ENCODE results near the gene NRM. TPM values are rescaled to one million over a fixed set of nuclear protein-coding genes. Genes with fewer than 3 reads are reported as not detected.

The NRM gene
- total RNA-seq, 4 donors from 2014 or later: 2.7 to 13.8 (median 2.7) TPM; not detected in 1

DNA sequence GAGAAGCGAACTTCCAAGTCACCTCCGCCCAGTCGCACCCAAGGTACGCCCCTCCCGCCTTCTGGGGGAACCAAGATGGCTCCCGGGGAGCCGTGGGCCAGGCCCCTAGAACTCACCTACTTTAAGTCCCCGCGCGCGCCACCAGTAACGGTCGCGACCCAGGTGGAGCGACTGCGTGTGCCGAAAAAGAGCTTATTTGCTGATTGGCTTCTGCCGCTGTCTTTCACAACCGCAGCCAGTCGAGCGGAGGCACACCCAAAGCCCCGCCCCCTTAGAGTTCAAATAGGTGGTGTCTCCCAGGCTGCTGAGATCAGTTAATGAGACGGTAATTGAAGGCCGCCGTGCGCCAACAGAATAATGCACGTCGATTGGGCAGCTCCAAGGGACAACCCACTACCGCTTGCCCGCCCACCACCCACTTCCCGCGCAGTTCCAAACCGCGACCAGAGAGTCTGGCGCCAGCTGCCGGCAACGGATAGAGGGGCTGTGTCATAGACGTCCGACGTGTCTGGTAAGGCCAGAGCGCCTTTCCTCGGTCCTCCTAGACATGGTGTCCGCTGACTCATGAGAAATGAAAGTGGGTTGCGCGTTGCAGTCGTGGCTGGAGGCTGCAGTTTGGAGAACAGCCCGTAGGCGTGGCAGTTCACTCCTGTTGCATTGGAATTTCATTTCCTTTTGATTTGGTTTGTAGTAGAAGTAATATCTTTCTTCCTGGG, 26.5 kb upstream of the NRM start, which contains the start of gene MDC1:
Gene MDC1, minus strand, starts transcription at position 153 of the 716 bp plus-strand sequence. CDS start 2,106 bp downstream, outside the sequence.
- TF ChIP-seq POLR2A (IDR thresholded peaks at IDR 0.05): peak; percentile 91
- TF ChIP-seq, protein P1, sequence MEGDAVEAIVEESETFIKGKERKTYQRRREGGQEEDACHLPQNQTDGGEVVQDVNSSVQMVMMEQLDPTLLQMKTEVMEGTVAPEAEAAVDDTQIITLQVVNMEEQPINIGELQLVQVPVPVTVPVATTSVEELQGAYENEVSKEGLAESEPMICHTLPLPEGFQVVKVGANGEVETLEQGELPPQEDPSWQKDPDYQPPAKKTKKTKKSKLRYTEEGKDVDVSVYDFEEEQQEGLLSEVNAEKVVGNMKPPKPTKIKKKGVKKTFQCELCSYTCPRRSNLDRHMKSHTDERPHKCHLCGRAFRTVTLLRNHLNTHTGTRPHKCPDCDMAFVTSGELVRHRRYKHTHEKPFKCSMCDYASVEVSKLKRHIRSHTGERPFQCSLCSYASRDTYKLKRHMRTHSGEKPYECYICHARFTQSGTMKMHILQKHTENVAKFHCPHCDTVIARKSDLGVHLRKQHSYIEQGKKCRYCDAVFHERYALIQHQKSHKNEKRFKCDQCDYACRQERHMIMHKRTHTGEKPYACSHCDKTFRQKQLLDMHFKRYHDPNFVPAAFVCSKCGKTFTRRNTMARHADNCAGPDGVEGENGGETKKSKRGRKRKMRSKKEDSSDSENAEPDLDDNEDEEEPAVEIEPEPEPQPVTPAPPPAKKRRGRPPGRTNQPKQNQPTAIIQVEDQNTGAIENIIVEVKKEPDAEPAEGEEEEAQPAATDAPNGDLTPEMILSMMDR (IDR thresholded peaks at IDR 0.05): peak; percentile 17 to 79 (median 43)
- TF ChIP-seq POLR2AphosphoS5 (IDR thresholded peaks at IDR 0.05): peak; percentile 95 to 98 (median 97)
- TF ChIP-seq EP300 (IDR thresholded peaks at IDR 0.05; ENCODE audit: low read depth): no peak
- H3K9me3 ChIP-seq: no peaks in the 10 kb centered on the region
- WGBS, 2 donors (ENCODE audit: low coverage in 1 of 2): 0% methylated on average over 42 of the region's 48 CpGs; no CpG with 5 or more reads in 1 of the 2 donors
- in situ Hi-C loops (cut with MboI; ENCODE audit: low pct_ligation_motif_present in 1 of 4, low pct_unique_long_range_greater_than_20kb in 1 of 4, low sequenced_read_pairs in 3 of 4) (loop anchor here in 1 of 4 donors (5.0 kb wide), 1 partner anchor 35 kb away; no protein-coding TSS in a partner anchor), intact Hi-C loops (cut with DNase I; ENCODE audit: low total_unique reads) (loop anchor here (2.0 kb wide), 1 partner anchor 30 kb away; the partner anchor contains the start of gene PPP1R18)
- H3K36me3 ChIP-seq: peaks cover 0 to 12% (median 3%) of the 10 kb centered on the region in 4 donors
- peak; percentile 99 for DNase-seq
- H3K4me1 ChIP-seq: peaks cover 4 to 39% (median 34%) of the 10 kb centered on the region in 4 donors
- H3K4me3 ChIP-seq: peak within 1 kb of the TSS; percentile 50 to 69 (median 60)
- H3K27me3 ChIP-seq: no peaks in the 10 kb centered on the region
- H3K27ac ChIP-seq: peak within 1 kb of the TSS; percentile 93 to 99 (median 98)

DNA sequence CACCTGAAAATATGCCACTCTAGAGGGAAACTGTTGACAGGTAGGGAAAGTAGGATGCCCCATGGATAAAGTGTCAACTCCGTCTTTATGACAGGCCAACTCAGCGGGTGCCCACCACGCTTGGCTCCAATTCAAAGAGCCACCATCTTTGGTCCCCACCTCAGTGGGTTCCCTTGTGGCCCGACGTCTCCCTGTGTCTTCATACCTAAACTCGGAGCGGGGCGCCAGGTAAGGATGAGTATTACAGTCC, 26.0 kb upstream of the NRM start:
- intact Hi-C loops (cut with DNase I; ENCODE audit: low total_unique reads) (loop anchor here (2.0 kb wide), 1 partner anchor 30 kb away; the partner anchor contains the start of gene PPP1R18), in situ Hi-C loops (cut with MboI; ENCODE audit: low pct_ligation_motif_present in 1 of 4, low pct_unique_long_range_greater_than_20kb in 1 of 4, low sequenced_read_pairs in 3 of 4) (loop anchor here in 1 of 4 donors (5.0 kb wide), 1 partner anchor 35 kb away; no protein-coding TSS in a partner anchor)
- TF ChIP-seq, protein P1 (IDR thresholded peaks at IDR 0.05): peak in 2 of 5 experiments; percentile 17 to 19
- TF ChIP-seq EP300 (IDR thresholded peaks at IDR 0.05; ENCODE audit: low read depth): no peak
- TF ChIP-seq POLR2AphosphoS5 (IDR thresholded peaks at IDR 0.05): no peak
- no peak for TF ChIP-seq POLR2A (IDR thresholded peaks at IDR 0.05)
- Histone ChIP-seq H3K27ac (peak overlapping the region; percentile 93 to 99 (median 98)), H3K27me3 (no peaks in the 10 kb centered on the region), H3K36me3 (peaks cover 0 to 12% (median 3%) of the 10 kb centered on the region in 4 donors), H3K4me1 (peaks cover 4 to 34% (median 29%) of the 10 kb centered on the region in 4 donors), H3K9me3 (no peaks in the 10 kb centered on the region), H3K4me3 (peak overlapping the region; percentile 50 to 69 (median 60))
- 2% methylated on average over 7 of the region's 8 CpGs; no CpG with 5 or more reads in 1 of the 2 donors for WGBS, 2 donors (ENCODE audit: low coverage in 1 of 2)
- no peak for DNase-seq

DNA sequence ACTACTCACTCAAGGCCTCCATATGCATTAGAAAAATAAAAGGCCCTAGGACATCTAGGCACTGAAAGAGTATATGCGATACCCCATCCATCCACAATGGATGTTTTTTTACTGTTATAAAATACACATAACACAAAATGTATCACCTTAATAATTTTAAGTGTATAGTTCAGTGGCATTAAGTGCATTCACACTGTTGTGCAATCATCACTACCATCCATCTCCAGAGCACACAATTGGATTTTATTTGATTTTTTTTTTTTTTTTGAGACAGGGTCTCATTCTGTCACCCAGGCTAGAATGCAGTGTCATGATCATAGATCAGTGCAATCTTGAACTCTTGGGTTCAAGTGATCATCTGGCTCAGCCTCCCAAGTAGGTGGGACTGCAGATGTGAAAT, 23.5 kb upstream of the NRM start:
- TF ChIP-seq POLR2A (IDR thresholded peaks at IDR 0.05) (no peak), EP300 (IDR thresholded peaks at IDR 0.05; ENCODE audit: low read depth) (no peak), POLR2AphosphoS5 (IDR thresholded peaks at IDR 0.05) (no peak)
- TF ChIP-seq, protein P1 (IDR thresholded peaks at IDR 0.05): no peak
- Histone ChIP-seq H3K4me1 (peaks cover 4 to 25% (median 20%) of the 10 kb centered on the region in 4 donors), H3K27me3 (no peaks in the 10 kb centered on the region), H3K4me3 (no peak overlapping the region), H3K9me3 (no peaks in the 10 kb centered on the region), H3K27ac (no peak overlapping the region), H3K36me3 (peaks cover 0 to 18% (median 4%) of the 10 kb centered on the region in 4 donors)
- WGBS, 2 donors (ENCODE audit: low coverage in 1 of 2): 93 to 100% methylated on average over 1 of the region's 1 CpG
- in situ Hi-C loops (cut with MboI; ENCODE audit: low pct_ligation_motif_present in 1 of 4, low pct_unique_long_range_greater_than_20kb in 1 of 4, low sequenced_read_pairs in 3 of 4): no loop called here
- DNase-seq: no peak
- intact Hi-C loops (cut with DNase I; ENCODE audit: low total_unique reads): no loop called here

DNA sequence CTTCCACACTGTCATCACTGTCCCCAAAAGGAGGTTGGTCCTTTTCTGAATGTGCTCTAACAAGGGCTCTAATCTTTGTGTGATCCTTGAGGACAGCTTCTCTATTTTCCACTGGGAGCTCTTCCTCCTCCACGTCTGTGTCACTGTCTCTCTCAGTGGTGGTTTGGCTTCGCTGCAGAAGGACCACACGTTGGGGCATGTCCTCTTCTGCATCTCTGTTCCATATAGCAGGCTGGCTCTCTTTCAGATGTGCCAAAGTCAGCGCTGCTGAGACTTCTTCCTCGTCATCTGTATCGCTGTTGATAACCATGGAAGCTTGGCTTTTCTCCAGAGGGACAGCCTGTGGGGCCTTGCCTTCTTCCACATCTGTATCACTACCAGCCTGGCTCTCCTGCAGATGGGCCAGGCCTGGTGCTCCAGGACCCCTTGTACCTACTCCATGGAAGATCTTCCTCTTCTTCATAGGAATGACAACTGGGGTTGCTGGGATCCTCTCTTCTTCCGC, 21.7 kb upstream of the NRM start:
- no peak for TF ChIP-seq POLR2AphosphoS5 (IDR thresholded peaks at IDR 0.05)
- Histone ChIP-seq H3K4me1 (peaks cover 4 to 9% (median 7%) of the 10 kb centered on the region in 4 donors), H3K27ac (no peak overlapping the region), H3K4me3 (no peak overlapping the region), H3K27me3 (no peaks in the 10 kb centered on the region), H3K36me3 (peaks cover 0 to 18% (median 4%) of the 10 kb centered on the region in 4 donors), H3K9me3 (no peaks in the 10 kb centered on the region)
- in situ Hi-C loops (cut with MboI; ENCODE audit: low pct_ligation_motif_present in 1 of 4, low pct_unique_long_range_greater_than_20kb in 1 of 4, low sequenced_read_pairs in 3 of 4): no loop called here
- WGBS, 2 donors (ENCODE audit: low coverage in 1 of 2): 87 to 93% methylated on average over 3 to 7 of the region's 7 CpGs
- intact Hi-C loops (cut with DNase I; ENCODE audit: low total_unique reads): no loop called here
- no peak for DNase-seq

Measured in transverse colon (tissue), 4 donors.